HG03097 (cell line): Measurements from ENCODE around the gene ATAD3C.
"Not testable (repeated sequence)": the region's sequence is repeated elsewhere in the genome, so short reads cannot be mapped to it uniquely, and the experiment has no call there.

Experiments
- ATAC-seq: cut with Tn5 transposase; IDR thresholded peaks from one replicate; pipeline ENCODE4 v1.9.1; 2021; ENCODE audit not compliant: unreplicated experiment, low FRiP score

ATAD3C gene

GRCh38 chr1:1440262-1441001, 9.1 kb upstream of the ATAD3C start:
- ATAC-seq: no peak

GRCh38 chr1:1441002-1441888, 8.2 kb upstream of the ATAD3C start:
- no peak for ATAC-seq

DNA sequence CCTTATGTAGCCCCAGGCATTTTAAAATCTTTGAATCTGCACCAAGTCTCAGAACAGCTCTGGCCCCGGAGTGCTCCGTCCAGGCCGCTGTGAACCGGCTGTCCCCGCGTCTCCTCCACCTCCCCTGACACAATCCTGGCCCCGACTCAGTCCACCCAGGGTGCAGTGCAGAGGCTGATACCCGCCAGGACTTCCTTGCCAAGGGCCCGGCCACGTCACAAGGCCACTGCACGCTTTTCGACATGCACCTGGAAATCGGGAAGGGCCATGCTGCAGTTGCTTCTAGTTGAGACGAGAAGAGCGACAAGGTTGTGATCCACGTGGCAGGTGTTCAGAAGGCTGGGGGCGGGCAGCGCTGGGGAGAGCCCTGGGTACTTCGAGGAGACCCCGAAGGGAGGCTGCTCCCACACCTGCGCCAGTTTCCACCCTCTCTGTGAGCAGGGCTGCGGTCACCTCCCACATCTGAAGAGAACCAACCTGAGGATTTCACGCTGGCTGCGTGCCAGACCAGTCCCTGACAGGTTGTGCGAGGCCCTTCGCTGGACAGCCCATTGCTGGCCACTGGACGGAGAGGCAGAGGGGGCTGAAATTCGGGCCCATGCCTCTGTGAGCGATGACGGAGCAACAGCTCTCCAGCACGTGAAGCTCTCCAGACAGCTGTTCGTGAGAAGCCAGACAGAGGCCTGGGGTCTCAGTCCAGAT, 7.3 kb upstream of the ATAD3C start:
- ATAC-seq: no peak

GRCh38 chr1:1446631-1447030, 2.9 kb upstream of the ATAD3C start:
- ATAC-seq: not testable (repeated sequence)

- not testable (repeated sequence) for ATAC-seq
These were observed 1.1 kb downstream of the ATAD3C start for GRCh38 chr1:1450616-1451015.

- ATAC-seq: no peak
These were observed 2.3 kb downstream of the ATAD3C start for GRCh38 chr1:1451696-1452364.

GRCh38 chr1:1452365-1452739, 2.9 kb downstream of the ATAD3C start:
- not testable (repeated sequence) for ATAC-seq

DNA sequence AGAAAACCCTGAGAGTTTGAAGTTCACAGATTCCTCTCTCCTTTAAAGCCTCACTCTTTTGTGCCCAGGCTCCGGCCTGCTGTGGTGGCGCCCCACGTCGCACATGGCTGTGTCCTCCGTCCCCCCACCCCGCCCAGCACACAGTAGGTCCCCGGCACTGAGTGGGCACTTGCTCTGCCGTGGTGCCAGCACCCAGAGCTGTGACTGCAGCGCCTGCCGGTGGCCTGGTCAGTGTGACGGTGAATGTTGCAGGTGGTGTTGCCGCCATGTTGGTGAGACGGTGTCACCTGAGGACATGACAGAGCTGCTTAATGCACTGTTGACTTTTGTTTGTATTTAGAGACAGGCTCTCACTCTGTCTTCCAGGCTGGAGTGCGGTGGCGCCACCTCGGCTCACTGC, 3.4 kb downstream of the ATAD3C start:
- no peak for ATAC-seq

GRCh38 chr1:1454286-1455056, 5.0 kb downstream of the ATAD3C start:
- not testable (repeated sequence) for ATAC-seq

GRCh38 chr1:1455366-1455884, 5.9 kb downstream of the ATAD3C start:
- ATAC-seq: no peak

- ATAC-seq: not testable (repeated sequence)
These were observed 6.4 kb downstream of the ATAD3C start for GRCh38 chr1:1455934-1456333.

DNA sequence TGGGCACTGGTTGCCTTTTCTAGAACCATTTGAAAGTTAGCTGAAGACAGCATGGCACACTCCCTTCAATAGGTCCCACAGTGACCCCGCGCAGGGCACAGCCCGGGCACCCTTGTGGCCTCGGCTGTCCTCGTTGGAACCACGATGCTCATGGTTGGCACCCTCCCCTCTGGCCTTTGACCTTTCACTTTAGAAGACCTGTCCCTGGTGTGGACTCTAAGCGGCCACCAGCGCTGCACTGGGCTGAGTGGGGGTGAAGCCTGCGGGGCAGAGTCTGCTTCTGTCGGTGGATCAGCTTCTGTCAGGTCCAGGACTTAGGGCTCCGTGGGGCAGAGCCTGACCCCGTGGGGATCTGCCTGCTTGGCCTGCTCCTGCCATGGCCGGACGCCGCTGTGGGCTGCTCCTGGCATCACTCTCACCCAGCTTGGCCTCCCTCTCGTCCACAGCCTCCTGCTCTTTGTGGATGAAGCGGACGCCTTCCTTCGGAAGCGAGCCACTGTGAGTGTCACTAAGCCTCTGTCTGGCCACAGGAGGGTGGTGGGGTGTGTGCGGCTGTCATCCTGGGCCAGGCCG, 7.3 kb downstream of the ATAD3C start:
- ATAC-seq: not testable (repeated sequence)

DNA sequence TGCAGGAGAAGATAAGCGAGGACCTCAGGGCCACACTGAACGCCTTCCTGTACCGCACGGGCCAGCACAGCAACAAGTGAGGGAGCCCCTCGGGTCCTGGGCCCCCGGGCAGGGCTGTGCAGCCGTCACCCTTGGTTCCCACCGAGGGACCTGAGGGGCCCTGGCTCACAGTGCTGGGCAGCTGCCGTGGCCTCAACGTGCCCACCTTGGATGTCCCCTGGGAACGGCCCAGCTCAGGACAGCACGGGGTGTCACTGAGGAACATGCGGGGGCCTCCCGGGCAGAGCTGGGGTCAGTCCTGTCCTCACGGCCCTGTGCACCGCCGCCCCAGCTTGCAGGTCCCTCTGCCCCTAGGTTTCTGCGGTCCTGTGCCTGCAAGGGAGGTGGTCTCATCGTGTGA, 9.7 kb downstream of the ATAD3C start:
- not testable (repeated sequence) for ATAC-seq

- not testable (repeated sequence) for ATAC-seq
These were observed 10.2 kb downstream of the ATAD3C start for GRCh38 chr1:1459711-1460110.

DNA sequence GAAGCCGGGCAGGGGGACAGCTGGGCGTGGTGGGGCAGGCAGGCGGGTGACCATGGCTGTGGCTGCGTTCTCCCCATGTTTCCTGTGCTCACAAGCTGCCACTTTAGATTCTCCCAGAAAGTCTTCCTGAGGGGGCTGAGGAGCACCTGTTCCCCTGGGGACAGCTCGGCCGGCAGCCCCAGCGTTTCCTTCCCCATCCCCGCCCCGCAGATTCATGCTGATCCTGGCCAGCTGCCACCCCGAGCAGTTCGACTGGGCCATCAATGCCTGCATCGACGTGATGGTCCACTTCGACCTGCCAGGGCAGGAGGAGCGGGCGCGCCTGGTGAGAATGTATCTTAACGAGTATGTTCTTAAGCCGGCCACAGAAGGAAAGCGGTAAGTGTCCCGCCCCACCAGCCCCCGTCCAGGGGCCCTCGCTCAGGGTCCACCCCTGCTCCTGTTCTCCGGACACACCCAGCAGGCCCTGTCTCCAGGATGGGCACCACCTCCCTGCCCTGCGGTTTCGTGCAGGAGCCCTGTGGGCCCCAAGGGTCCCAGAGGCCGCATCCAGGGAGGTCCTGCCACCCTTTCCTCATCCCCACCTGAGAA, 11.1 kb downstream of the ATAD3C start:
- ATAC-seq: no peak

- no peak for ATAC-seq
These were observed 12.3 kb downstream of the ATAD3C start for GRCh38 chr1:1461721-1462317.

GRCh38 chr1:1462318-1462966, 13.0 kb downstream of the ATAD3C start:
- no peak for ATAC-seq

GRCh38 chr1:1463312-1463711, 13.8 kb downstream of the ATAD3C start:
- ATAC-seq: no peak
